HG03520 (cell line): ENCODE data around the gene RMDN2.
A peak's percentile ranks its signal among the peaks of the same experiment; 100 is the strongest.

Experiments used
- ATAC-seq: cut with Tn5 transposase; IDR thresholded peaks from one replicate; pipeline ENCODE4 v1.9.1; 2021; ENCODE audit warnings: mild to moderate bottlenecking, moderate library complexity; ENCODE audit not compliant: unreplicated experiment

RMDN2 gene, protein sequence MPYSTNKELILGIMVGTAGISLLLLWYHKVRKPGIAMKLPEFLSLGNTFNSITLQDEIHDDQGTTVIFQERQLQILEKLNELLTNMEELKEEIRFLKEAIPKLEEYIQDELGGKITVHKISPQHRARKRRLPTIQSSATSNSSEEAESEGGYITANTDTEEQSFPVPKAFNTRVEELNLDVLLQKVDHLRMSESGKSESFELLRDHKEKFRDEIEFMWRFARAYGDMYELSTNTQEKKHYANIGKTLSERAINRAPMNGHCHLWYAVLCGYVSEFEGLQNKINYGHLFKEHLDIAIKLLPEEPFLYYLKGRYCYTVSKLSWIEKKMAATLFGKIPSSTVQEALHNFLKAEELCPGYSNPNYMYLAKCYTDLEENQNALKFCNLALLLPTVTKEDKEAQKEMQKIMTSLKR

DNA sequence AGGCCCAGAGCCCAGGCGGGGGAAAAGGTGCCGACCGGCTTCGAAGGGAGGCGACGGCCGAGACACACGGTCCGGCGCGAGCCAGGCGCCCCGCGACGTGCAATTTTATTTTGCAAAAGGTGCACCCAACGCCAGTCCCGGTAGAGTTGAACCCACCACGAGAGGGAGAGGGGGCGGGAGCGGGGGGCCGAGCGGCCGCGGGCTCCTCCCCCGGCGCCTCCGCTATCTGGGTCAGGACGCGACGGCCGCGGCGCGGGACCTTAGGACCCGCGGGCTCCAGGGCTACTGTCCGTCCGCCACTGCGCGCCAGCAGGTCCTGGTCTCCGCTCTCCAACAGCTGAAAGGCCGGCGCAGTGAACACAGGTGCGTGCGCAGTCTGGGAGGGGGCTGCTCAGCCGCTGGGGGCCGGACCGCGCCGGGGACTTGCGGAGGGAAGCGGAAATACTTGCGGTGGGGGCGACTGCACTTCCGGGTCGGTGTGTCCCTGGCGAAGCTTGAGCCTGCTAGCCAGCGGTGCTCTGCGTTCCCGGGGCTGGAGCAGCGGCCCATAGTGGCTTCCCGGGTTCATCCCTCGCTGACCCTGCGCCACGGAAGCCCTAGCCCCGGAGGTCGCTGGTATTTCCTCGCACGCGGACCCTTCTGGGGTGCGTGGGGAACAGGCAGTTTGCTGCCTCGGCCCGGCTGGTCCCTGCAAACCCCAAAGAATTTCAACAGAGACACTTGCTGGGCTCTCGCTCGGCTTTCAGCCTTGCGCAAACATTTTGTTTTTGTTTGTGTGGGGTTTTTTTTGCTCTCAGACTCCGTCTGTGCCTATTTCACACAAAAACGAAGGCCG lies at the start of gene RMDN2:
TSS of gene RMDN2 (plus strand) at position 225 of the 835 bp plus-strand sequence. CDS start 3,991 bp downstream, outside the sequence.
- peak; percentile 75 for ATAC-seq

DNA sequence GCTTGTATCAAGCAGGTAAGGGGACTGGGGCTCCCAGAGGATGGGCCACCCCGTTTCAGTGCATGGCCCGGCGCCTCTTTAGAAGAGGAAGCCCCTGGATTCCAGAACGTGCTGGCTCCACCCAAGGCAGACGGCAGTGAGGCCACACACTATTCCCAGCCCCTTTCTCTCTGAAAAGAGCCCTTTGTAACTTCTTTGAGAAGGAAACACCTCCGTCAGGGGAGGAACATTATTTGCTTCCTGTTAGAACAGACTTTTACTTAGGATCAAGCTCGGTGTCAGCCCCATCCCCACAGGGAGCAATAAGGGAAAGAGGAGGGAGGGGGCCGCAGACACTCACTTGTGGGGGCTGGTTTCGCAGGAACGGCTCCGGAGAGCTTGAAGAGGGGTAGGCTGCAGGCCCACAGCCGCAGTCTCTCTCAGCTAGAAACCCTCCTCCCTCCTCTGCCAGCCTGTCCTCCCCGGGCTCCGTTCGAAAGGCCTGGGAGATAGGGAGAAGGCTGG lies 49.6 kb upstream of the RMDN2 start:
- ATAC-seq: no peak

DNA sequence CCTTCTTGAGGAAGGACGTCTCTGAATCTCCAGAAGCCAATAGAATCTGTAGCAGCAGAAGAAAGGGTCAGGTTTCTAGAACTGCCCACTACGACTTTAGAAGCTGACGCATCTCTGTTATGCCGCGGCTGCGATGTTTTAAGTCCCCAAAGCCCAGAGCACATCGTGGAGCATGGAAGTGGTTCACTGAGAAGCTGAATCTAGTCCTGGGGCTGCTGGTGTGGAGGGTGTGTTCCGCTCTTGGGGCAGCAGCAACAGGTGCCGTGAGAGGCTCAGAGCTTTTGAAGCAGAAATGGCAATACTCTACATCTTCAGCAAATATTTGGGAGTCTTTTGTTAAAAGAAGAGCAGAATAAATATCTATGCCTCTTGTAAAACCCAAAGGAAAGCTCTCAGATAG lies 48.9 kb upstream of the RMDN2 start:
- ATAC-seq: no peak

DNA sequence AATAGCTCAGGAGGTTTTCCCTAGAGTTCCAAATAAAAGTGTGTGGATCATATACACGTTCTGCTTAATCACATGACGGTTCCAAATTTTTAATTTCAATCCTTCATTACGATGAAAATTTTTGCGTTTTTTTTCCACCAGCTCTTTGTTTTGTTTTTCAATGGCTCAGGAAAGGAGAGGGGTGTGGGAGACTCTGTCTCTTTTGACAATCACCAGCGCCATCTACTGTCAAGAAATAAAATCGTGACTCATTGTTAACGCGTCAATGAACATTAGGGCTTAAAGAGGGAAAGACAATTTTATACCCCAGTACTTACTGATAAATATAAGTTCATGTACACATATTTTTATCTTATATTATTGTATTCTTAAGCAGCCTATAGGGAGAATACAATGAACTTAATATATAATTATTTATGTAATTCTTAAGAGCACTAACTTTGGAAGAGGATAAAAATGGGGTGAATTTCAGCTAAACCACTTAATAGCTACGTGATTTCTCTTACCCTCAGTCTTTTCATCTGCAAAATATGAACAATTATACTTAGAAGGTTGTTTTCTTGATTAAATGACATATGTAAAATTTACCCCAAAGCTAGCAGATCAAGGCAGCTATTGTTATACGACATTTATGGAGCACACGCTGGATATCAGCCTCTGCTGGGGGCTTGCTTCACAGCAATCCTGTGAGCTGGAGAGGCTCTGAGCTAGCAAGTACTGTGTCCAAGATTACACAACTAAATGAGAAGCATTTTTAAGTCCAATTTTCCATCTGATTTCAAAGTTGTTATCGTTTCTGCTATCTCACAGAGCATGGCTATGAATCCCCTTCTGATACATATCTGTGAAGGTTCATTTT lies 47.4 kb upstream of the RMDN2 start:
- ATAC-seq: no peak

DNA sequence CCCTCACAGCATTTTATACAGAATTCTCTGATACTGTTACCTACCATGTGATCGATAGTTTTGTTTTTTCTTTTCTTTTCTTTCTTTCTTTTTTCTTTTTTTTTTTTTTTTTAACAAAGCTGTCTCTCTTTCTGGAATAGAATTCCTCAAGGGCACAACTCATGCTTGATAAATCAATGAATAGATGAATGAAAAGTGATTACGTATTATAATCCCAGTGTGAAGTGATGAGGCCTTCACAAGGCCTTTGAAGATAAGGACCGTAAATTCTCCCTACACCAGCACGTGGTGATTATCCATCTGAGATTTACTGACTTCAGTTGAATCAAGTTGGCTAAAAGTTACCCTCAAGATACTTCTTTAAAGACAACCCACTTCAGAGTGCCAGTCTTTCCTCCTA lies 46.6 kb upstream of the RMDN2 start:
- no peak for ATAC-seq

DNA sequence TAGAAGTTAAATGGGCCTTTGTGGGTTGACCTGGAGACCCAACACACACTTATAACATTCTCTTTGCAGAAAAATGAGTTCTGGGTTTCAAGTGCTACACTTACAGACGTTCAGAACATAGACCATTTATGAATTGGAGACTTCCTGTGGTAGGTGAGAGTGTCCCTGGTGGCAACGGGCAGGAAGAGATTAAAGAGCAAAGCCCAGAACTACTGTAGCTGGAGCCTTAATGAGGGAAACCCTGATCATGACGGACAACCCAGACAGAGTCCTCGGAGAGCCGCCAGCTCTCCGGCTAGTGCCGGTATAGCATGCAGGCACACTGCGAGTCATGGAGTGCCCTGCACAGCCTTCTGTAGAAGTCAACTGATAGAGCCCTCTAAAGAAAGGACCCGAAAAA lies 44.5 kb upstream of the RMDN2 start:
- no peak for ATAC-seq

DNA sequence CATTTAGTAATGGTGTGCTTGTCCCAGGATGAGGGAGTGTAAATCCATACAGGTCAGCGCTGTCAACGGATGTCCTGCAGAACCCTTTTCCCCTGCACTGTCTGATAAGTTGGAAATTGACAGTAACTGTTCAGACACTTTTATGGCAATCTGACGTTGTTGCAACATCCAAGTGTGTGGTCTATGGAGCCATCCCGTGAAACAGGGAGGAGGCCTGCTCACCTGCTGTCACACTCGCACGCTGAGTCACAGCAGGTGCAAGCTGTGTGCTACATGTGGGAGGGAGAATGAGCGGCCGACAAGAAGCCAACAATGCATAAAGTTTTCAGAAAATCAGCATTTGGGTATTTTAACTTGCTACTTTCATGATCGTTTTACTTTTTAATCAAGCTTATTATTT lies 43.7 kb upstream of the RMDN2 start:
- no peak for ATAC-seq

DNA sequence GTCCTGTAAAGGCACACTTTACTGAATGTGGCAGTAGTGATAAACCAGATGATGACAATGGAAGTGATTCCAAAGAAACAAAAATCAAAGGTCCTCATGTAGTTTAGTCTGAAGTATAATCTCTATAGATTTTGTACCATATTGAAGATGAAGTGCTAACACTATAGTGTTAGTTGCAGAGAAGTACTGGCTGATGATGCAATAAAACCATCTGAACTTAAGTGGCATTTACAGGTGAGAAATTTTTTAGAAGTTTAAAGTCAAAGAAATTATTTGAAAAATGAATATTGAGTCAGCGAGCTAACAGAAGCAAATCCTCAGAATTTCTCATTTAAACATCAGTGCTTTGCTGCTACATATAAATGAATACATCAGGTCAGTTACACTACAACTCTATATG lies 43.1 kb upstream of the RMDN2 start:
- no peak for ATAC-seq

DNA sequence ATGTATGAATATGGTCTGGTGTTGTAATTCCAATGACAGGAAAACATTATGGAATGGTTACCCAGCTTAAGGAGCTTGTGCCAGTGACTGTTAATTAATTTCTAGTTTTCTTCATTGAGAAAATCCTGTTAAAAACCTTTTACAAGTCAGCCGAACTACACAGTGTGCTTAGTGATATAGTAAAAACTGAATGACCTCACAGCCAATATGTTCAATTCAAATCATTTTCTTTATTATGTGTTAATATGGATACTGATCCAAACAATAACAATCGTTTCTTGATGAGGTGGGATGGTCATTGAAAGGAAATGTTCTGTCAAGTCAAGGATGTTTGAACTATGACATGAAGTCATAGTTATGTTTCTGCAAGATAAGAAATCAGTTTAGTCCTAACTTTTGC lies 41.6 kb upstream of the RMDN2 start:
- no peak for ATAC-seq

DNA sequence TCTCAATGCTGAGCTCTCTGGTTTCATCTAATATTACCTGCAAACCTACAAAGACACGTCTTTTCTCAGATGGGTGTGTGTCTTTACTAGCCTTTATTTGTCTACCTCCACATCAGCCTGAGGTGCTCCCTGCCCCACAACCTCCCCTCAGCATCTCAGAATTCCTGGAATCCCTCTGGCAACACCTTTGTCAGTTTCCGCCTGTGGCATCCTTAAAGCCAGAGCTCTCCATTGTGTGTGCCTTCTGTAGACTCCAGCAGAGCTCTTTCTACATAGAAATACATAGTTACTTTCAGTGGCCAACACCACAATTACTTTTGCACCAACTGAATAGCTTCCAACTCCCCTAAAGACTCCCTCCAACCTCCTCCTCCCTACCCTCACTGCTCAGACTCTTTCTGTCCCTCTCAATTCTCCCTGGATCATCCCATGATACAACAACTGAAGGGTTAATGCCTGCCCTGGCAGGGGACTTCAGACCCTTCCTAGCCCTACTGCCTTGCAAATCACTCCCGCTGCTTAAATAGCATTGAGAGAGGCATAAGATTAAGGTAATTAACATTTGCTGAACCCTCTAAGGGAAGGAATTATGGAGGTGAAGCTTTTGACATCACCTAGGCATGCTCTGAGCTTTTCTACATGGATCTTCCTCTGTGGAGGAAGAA lies 39.6 kb upstream of the RMDN2 start:
- no peak for ATAC-seq

DNA sequence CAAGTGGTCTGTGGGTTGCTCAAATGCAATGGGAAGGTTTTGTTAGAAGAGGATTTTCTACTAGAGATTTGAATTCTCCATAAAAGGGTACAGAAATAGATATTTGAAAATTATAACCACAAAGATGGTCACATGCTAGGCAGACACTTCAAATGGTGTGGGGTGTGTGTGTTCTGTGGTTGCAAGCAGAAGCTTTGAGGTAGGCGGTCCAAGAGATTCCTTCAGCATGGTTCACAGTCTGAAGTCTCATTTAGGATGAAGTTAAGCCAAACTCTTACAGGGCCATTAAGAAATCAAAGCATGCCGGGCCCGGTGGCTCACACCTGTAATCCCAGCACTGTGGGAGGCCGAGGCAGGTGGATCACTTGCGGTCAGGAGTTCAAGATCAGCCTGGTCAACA lies 38.3 kb upstream of the RMDN2 start:
- ATAC-seq: no peak

DNA sequence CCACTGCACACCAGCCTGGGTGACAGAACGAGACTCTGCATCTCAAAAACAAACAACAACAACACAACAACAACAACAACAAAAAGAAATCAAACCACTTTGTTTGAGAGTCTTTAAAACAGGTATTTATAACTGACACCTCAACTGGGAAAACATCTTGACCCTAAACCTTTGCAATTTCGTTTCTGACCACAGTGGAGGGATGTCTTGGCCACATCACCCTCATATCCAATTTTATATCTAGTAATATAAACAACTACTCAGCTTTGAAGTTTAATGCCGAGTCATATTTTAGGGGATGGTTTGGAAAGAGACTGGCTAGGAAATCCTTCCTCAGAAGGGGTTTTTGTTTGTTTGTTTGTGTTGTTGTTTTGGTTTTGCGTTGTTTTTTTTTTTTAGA lies 37.8 kb upstream of the RMDN2 start:
- no peak for ATAC-seq

DNA sequence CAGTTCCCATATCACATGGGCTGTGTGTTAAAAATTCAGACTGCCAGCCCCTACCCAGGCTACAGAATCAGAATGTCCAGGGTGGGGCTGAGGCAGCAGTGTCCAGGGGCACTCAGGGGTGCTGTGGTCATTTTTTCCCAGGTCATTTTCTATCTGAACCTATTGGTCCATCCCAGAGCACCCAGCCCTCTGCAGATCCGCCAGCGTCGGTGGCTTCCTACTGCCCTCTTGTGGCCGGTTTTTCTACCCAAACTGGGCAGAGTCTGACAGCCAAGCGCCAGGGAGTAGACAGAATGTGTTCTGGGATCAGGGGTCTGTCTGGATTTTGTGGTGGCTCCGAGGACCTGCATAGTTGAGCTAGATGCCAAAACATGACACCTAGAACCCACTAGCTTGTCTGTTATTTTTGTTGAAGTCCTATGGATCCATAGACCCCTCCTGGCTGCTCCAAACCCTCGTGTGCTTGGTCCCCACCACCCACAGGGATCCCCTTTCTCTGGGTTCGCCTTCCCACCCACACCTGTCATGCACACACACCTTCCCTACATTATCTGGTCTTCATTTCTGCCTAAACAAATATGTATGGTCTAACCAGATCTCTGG lies 34.1 kb upstream of the RMDN2 start:
- ATAC-seq: no peak

DNA sequence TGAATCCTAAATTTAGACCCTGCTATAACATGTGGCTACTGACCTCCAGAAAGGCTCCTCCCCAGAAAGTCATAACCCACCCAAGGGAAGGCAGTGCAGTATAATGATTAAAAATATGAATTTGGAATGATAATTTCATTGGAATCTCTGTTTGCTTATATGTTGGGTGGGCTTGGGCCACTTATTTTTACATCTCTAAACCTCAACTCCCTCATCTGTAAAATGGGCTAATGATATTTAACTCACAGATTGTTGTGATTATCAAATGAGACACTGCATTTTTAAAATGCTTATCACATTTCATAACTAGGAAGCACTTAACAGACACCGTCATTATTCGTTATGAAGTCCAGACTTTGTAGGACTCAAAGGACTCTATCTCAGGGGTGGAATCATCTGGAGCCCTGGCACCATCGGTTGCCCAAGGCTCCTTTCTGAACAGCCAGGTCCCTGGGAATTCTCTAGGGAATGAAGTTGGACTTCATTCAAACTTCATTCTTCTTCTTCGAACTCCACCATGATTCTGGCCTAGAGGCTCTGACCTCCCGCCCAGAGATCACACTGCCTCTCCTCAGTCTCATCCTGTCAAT lies 33.1 kb upstream of the RMDN2 start:
- ATAC-seq: no peak

DNA sequence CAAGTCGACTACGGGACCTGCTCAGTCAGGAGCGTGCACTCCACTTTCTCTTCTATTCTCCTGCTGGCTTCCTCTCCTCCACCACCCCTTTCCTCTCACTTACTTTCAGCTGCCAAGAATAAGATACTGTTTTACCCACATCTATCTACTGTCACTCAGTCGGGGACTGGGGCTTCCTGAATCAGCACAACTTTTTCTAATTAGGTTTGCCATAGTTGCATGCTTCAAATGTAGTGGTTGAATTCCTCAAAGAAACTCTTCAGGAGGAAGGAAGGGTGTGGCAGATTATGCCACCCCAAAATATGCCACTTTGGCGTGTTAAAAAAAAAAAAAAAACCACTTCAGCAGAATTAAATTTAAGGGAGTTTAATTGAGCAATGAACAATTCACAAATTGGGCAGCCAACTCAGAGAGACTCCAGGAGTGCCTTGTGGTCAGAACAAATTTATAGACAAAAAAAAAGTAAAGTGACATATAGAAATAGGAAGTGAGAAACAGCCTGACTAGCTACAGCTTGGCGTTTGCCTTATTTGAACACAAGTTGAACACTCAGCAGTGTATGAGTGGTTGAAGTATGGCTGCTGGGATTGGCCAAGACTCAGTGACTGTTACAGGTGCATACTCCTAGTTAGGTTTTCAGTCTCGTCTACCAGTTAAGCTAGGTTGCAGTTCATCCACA lies 32.5 kb upstream of the RMDN2 start:
- peak; percentile 71 for ATAC-seq

DNA sequence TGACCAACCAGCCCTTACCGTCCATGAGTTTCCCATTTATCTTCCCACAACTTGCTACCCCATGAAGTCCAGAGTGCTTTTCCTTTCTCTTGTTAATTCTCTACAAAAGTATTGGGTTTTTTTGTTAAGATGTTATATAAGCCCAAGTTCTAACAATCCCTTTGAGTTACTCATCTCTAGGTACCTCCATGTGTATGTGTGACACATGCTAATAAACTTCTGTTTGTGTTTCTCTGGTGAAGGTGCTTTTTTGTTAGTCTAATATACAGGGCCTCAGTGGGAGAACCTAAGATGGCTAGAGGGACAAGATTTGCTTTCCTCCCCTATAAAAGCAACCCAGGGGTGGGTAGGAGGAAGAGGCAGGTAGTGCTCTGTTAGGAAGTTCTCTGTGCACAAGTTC lies 31.8 kb upstream of the RMDN2 start:
- no peak for ATAC-seq

DNA sequence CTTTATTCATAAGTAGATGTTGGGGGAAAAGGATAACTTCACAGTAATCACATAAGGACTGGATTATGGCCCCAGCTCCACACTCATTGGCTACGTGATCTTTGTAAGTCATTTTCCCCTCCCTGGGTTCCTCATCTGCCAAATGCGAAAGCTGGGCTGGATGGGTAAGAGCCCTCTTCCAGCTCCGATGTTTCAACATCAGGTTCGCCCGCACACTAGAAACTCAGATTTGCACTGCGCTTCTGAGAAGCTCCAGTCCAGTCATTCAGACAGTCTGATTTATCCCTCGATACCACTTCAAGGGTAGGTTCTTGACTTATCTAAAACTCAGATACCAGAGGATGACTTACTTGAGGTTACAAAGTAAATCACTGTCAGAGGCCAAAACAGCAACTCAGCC lies 31.0 kb upstream of the RMDN2 start:
- no peak for ATAC-seq

DNA sequence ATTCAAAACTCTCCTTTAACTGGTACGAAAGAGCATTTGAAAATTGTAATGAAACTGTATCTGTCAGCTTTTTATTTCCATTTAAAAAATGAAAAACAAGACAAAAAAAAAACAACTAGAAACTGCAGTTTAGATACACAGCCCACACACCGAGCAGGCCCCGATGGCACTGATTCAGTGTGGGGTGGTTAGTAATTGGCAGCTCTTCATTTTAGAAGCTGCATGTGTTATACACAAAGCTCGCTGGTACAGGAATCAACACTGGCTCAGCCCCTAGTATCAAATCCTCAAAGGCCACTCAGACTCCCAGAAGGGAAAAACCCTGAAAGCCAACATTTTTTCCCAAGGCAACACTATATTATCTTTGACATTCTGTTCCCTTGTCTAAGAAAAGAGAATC lies 30.5 kb upstream of the RMDN2 start:
- no peak for ATAC-seq

DNA sequence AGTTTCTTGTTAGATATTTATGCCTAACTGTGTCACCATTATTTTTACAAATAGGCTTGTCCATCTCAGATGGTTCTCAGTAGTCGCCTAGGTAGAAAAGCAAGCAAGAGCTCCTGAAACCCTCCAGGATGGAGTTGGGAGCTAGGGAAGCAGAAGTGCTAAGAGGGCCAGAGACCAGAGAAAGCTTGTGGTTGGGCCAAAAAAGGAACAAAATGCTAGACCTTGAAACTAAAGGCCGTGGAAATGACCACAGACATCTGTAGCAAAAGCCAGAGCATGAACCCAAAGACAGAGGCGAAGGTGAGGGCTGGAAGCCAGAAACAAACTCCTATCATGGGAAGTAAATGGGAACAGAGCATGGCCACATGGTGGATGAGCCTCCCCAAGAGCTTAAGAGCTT lies 29.9 kb upstream of the RMDN2 start:
- no peak for ATAC-seq
